Type B pancreatic cell (in vitro differentiated cells): ENCODE data around the gene DPP10. TPM values are rescaled to one million over a fixed set of nuclear protein-coding genes. Genes with fewer than 3 reads are reported as not detected.

Experiments used
- DNase-seq: peaks from one replicate; pipeline ENCODE4 v3.0.0; 2021; ENCODE audit warnings: mixed read lengths; ENCODE audit not compliant: unreplicated experiment; ENCODE audit errors: extremely low spot score
- H3K27ac Mint-ChIP-seq: 2 replicates; pipeline ENCODE4 v1.8.0; 2021; ENCODE audit warnings: mild to moderate bottlenecking, mixed read lengths
- H3K27me3 Mint-ChIP-seq: 2 replicates; pipeline ENCODE4 v1.8.0; 2021; ENCODE audit warnings: mixed read lengths
- H3K36me3 Mint-ChIP-seq: 2 replicates; pipeline ENCODE4 v1.8.0; 2021; ENCODE audit warnings: mixed read lengths
- H3K4me1 Mint-ChIP-seq: one replicate; pipeline ENCODE4 v1.8.0; 2021; ENCODE audit warnings: mixed read lengths; ENCODE audit not compliant: unreplicated experiment
- H3K4me3 Mint-ChIP-seq: 2 replicates; pipeline ENCODE4 v1.8.0; 2021; ENCODE audit warnings: mild to moderate bottlenecking, mixed read lengths
- H3K9me3 Mint-ChIP-seq: 2 replicates; pipeline ENCODE4 v1.8.0; 2021; ENCODE audit warnings: mixed read lengths
- total RNA-seq: library from RNA; stranded (reverse); gene quantifications from 2 replicates; pipeline ENCODE4 v1.2.1, GENCODE V29; 2021; ENCODE audit warnings: low replicate concordance
- TF ChIP-seq, protein P1 (sequence below): fragments of 200-600 bp; sonication (generic); conservative IDR thresholded peaks from 2 replicates; pipeline ENCODE4 v1.5.0; 2021; ENCODE audit warnings: antibody characterized with exemption, mild to moderate bottlenecking

Gene DPP10
- total RNA-seq, 1 donor from 2014 or later, result 8.8 TPM

DNA sequence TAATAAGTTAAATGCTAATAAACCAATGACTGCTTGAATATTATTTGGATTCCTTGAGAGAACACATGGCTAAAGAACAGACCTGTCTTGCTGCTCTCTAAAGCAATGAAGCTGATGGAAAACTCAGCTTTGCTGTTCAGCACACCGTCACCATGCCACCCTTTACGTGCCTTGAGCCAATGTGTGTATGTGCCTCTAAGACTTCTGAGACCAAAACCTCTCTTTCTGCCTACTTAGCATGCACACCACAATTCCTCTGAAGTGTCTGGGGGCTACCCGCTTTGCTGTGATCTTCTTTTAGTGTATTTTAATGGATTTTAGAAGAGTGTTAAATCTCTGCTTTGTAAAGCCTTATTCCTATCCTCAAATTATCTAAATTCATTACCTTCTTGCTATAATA, 345.0 kb downstream of the DPP10 start:
- no peak overlapping the region for H3K4me3 Mint-ChIP-seq
- peaks cover 2% of the 10 kb centered on the region for H3K27me3 Mint-ChIP-seq
- no peaks in the 10 kb centered on the region for H3K36me3 Mint-ChIP-seq
- DNase-seq, result no peak
- no peaks in the 10 kb centered on the region for H3K9me3 Mint-ChIP-seq
- peaks cover 15% of the 10 kb centered on the region for H3K4me1 Mint-ChIP-seq
- TF ChIP-seq, protein P1, sequence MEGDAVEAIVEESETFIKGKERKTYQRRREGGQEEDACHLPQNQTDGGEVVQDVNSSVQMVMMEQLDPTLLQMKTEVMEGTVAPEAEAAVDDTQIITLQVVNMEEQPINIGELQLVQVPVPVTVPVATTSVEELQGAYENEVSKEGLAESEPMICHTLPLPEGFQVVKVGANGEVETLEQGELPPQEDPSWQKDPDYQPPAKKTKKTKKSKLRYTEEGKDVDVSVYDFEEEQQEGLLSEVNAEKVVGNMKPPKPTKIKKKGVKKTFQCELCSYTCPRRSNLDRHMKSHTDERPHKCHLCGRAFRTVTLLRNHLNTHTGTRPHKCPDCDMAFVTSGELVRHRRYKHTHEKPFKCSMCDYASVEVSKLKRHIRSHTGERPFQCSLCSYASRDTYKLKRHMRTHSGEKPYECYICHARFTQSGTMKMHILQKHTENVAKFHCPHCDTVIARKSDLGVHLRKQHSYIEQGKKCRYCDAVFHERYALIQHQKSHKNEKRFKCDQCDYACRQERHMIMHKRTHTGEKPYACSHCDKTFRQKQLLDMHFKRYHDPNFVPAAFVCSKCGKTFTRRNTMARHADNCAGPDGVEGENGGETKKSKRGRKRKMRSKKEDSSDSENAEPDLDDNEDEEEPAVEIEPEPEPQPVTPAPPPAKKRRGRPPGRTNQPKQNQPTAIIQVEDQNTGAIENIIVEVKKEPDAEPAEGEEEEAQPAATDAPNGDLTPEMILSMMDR, result no peak
- H3K27ac Mint-ChIP-seq, result no peak overlapping the region

DNA sequence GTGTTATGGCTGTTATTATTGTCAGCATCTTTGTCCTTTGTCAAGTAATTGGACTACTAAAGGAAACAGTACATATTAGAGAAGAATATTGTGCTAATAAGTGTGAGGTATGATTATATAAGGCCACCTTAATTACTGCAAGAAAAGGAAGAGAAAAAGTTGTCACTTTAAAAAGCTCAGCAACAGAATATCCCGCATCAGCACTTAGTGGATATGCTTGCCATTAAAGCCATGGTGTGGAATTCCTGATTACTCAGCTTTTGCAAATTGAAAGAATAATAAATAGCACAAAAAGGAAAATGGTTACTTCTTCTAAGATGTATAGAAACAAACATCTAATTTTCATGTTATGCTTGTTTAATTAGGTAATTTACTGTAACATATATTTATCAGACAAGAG, 347.5 kb downstream of the DPP10 start:
- H3K4me1 Mint-ChIP-seq, result peaks cover 3% of the 10 kb centered on the region
- TF ChIP-seq, protein P1, result no peak
- peaks cover 3% of the 10 kb centered on the region for H3K27me3 Mint-ChIP-seq
- H3K36me3 Mint-ChIP-seq, result no peaks in the 10 kb centered on the region
- no peak overlapping the region for H3K27ac Mint-ChIP-seq
- no peaks in the 10 kb centered on the region for H3K9me3 Mint-ChIP-seq
- no peak for DNase-seq
- H3K4me3 Mint-ChIP-seq, result no peak overlapping the region

DNA sequence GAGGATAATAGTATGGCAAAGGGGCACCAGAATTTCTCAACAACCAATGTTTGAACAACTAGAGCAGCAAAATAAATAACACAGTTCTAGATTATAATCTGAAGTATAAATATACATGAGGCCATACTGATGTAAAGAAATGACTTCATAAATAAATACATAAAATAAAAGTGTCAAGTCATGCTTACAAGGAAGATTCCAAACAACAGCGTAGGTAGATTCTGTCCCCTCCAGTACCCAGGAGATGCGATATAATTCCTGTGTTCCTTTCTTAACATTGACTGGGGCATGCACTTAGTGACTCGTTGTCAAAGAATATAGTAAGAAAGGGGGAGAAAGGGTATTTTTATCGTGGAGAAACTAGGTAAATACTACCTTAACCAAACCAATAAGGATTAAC, 355.1 kb downstream of the DPP10 start:
- DNase-seq, result no peak
- Mint-ChIP-seq H3K36me3 (no peaks in the 10 kb centered on the region), H3K27me3 (peaks cover 3% of the 10 kb centered on the region), H3K9me3 (no peaks in the 10 kb centered on the region), H3K4me3 (no peak overlapping the region), H3K27ac (no peak overlapping the region), H3K4me1 (no peaks in the 10 kb centered on the region)
- TF ChIP-seq, protein P1, result no peak

DNA sequence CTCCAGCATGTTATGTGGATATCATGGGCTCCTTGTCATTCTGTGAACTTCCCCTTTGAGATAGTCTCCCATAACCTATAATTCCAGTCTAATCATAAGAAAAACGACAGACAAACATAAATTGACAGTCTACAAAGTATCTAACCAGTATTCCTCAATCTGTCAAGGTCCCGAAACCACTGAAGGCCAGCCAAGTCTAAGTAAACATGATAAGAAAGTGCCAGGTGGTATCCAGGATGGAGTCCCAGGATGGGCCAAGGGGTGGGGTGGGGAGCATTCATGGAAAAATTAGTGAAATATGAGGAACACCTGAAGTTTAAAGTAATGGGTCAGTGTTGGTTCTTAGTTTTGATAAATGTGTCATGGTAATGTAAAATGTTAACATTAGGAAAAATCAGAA, 355.5 kb downstream of the DPP10 start:
- H3K36me3 Mint-ChIP-seq, result no peaks in the 10 kb centered on the region
- no peak overlapping the region for H3K4me3 Mint-ChIP-seq
- no peaks in the 10 kb centered on the region for H3K4me1 Mint-ChIP-seq
- peaks cover 3% of the 10 kb centered on the region for H3K27me3 Mint-ChIP-seq
- TF ChIP-seq, protein P1, result no peak
- no peak for DNase-seq
- H3K27ac Mint-ChIP-seq, result no peak overlapping the region
- H3K9me3 Mint-ChIP-seq, result no peaks in the 10 kb centered on the region

DNA sequence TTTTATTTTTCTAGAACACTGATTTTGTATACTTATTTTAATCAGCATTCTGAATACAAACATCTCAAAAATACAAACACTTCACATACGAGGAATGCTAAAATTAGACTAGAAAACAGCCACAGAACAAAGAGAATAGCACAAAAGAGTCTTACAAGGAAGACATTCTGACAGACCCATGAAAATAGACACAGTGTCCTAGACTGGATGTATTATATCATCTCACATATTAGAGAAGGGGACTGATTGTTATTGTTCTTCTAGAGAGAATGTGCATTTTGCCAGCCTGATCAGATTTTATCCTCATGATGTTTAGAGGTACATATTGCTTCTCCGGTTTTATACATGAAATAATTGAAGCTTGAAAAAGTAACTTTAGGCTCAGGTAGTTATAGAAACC, 357.9 kb downstream of the DPP10 start:
- Mint-ChIP-seq H3K4me1 (no peaks in the 10 kb centered on the region), H3K27me3 (no peaks in the 10 kb centered on the region), H3K9me3 (peaks cover 6% of the 10 kb centered on the region), H3K4me3 (no peak overlapping the region), H3K27ac (no peak overlapping the region), H3K36me3 (no peaks in the 10 kb centered on the region)
- DNase-seq, result no peak
- TF ChIP-seq, protein P1, result no peak

DNA sequence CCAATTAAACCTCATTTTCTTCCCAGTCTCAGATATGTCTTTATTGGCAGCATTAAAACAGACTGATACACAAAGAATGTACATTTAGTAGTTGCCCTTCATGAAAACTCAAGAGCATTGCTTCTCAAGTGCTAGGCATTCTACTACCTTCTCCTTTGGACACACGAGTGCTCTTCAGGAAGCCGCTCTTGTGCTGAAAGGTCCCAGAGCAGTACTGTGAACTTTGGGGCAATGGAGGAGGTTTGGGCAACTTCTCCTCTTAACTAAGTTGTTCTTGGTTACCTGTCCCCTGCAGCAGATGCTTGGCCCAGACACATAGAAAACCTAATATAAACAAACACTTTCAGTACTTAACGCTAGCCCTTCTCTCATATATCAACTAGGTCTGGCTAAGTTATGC, 362.8 kb downstream of the DPP10 start:
- Mint-ChIP-seq H3K4me1 (no peaks in the 10 kb centered on the region), H3K4me3 (no peak overlapping the region), H3K27me3 (no peaks in the 10 kb centered on the region), H3K36me3 (no peaks in the 10 kb centered on the region), H3K9me3 (peaks cover 6% of the 10 kb centered on the region), H3K27ac (no peak overlapping the region)
- TF ChIP-seq, protein P1, result no peak
- DNase-seq, result no peak
